Spleen (tissue), 11 donors: ENCODE data around the gene DUSP16. TPM values are rescaled to one million over a fixed set of nuclear protein-coding genes. Genes with fewer than 3 reads are reported as not detected.

ENCODE experiments used
- DNase-seq: peaks from one replicate; pipeline ENCODE4 v3.0.0-alpha.2; 2020
- H3K27ac ChIP-seq, 8 donors: fragments of 200-600 bp; sonication (generic) in 7 of 8; 1 replicate in 4 of 8; 2 replicates in 4 of 8; pipeline versions ENCODE4 v1.5.0 to v1.8.0; 2016 to 2021; ENCODE audit warnings: inconsistent platforms in 4 of 8, mild to moderate bottlenecking in 4 of 8, moderate library complexity in 1 of 8
- H3K27me3 ChIP-seq, 7 donors: fragments of 200-600 bp; sonication (generic) in 6 of 7; replicated peaks in 1 of 7; 1 replicate in 4 of 7; 2 replicates in 3 of 7; pipeline versions ENCODE4 v1.5.0 to v1.8.0; 2016 to 2021; ENCODE audit warnings: inconsistent platforms in 3 of 7, mild to moderate bottlenecking in 1 of 7
- H3K36me3 ChIP-seq, 6 donors: fragments of 200-600 bp; sonication (generic) in 5 of 6; 1 replicate in 4 of 6; 2 replicates in 2 of 6; pipeline versions ENCODE4 v1.5.0 to v1.8.0; 2016 to 2021; ENCODE audit warnings: inconsistent platforms in 2 of 6
- H3K4me1 ChIP-seq, 6 donors: fragments of 200-600 bp; sonication (generic) in 5 of 6; 1 replicate in 3 of 6; 2 replicates in 3 of 6; pipeline versions ENCODE4 v1.5.0 to v1.8.0; 2016 to 2021; ENCODE audit warnings: inconsistent platforms in 3 of 6
- H3K4me3 ChIP-seq, 8 donors: fragments of 200-600 bp; sonication (generic) in 7 of 8; 1 replicate in 4 of 8; 2 replicates in 4 of 8; pipeline versions ENCODE4 v1.5.0 to v1.8.0; 2016 to 2021; ENCODE audit warnings: inconsistent platforms in 4 of 8, mild to moderate bottlenecking in 4 of 8, moderate library complexity in 2 of 8
- H3K9me3 ChIP-seq, 8 donors: fragments of 200-600 bp; sonication (generic) in 7 of 8; 1 replicate in 4 of 8; 2 replicates in 4 of 8; pipeline versions ENCODE4 v1.5.0 to v1.8.0; 2016 to 2021; ENCODE audit warnings: inconsistent platforms in 4 of 8
- CTCF ChIP-seq, 11 experiments: fragments of 200-600 bp in 7 of 11; fragments of 450-650 bp in 4 of 11; sonication (generic) in 4 of 11; IDR thresholded peaks in 8 of 11; conservative IDR thresholded peaks in 3 of 11; 1 replicate in 7 of 11; 2 replicates in 4 of 11; pipeline versions ENCODE4 v1.4.0 to v1.8.0; 2016 to 2021; ENCODE audit warnings: antibody characterized with exemption in 11 of 11, inconsistent platforms in 4 of 11, mild to moderate bottlenecking in 1 of 11
- POLR2A ChIP-seq, 3 donors: fragments of 450-650 bp; IDR thresholded peaks; one replicate each; pipeline ENCODE4 v1.5.1; 2017; ENCODE audit warnings: antibody characterized with exemption in 3 of 3, mild to moderate bottlenecking in 1 of 3
- POLR2AphosphoS5 ChIP-seq, 3 donors: sonication (generic); formaldehyde crosslinking; IDR thresholded peaks; one replicate each; pipeline ENCODE4 v1.5.1; 2017; ENCODE audit warnings: antibody characterized with exemption in 3 of 3
- WGBS, 5 donors: extraction: QIAGEN DNeasy Blood & Tissue Kit in 3 of 5; methylation state at CpG; one replicate each; pipeline versions ENCODE4 v1.1.5 to v1.1.7; 2013 to 2018; 5-methylcytosine and 5-hydroxymethylcytosine counted together
- intact Hi-C: fragments of 100-400 bp; cut with DNase I; formaldehyde crosslinking; loops from one replicate; pipeline ENCODE4 v1.15.0; 2023; ENCODE audit warnings: low total_unique reads
- polyA plus RNA-seq, 3 donors: library from polyadenylated mRNA; stranded (reverse); fragments of 200-250 nt; gene quantifications; one replicate each; pipeline ENCODE4 v1.2.1, GENCODE V29; 2013
- total RNA-seq, 7 donors: library from RNA; depleted of rRNA in 3 of 7; stranded (reverse); fragments of >200 nt in 3 of 7; fragmentation: NEBNext Ultra II Directional in 4 of 7; extraction: Animal tissue kit (Norgen Biotek cat#: 25700) in 4 of 7; gene quantifications; one replicate each; pipeline versions ENCODE4 v1.1.0 to v1.2.1, GENCODE V29; 2016 to 2021
- donor health status: healthy with polysubstance abuse.
- donor health status: DM: no; HTN: no; CAD: no; lungs with moderate emphysema.
- donor health status: DM: no; HTN: no; CAD: no.
- donor health status: Bipolar disorder and iron deficiency.
- donor health status: healthy.
- donor health status: DM: no; HTN: no; CAD: no.
- donor health status: DM: yes; HTN: yes; CAD: no.

The DUSP16 gene
- total and polyA plus RNA-seq, 10 donors, result 2.2 to 43.7 (median 20.8) TPM

GRCh38 chr12:12586879-12587675 is 24.4 kb upstream of the DUSP16 start:
- intact Hi-C loops, result no loop called here
- Histone ChIP-seq H3K4me3 (no peak overlapping the region), H3K9me3 (no peaks in the 10 kb centered on the region), H3K27ac (no peak overlapping the region), H3K27me3 (no peaks in the 10 kb centered on the region), H3K36me3 (no peaks in the 10 kb centered on the region), H3K4me1 (peaks cover 0 to 36% (median 15%) of the 10 kb centered on the region in 6 donors)
- TF ChIP-seq CTCF (IDR thresholded peaks at IDR 0.05 in 8 of 11, conservative IDR thresholded peaks at IDR 0.05 in 3 of 11) (no peak), POLR2AphosphoS5 (IDR thresholded peaks at IDR 0.05) (no peak), POLR2A (IDR thresholded peaks at IDR 0.05) (no peak)
- DNase-seq, result no peak
- 77 to 89% (median 85%) methylated on average over 8 of the region's 8 CpGs for WGBS, 5 donors

GRCh38 chr12:12585115-12585863 is 22.6 kb upstream of the DUSP16 start:
- no peak for DNase-seq
- TF ChIP-seq CTCF (IDR thresholded peaks at IDR 0.05 in 8 of 11, conservative IDR thresholded peaks at IDR 0.05 in 3 of 11) (no peak), POLR2AphosphoS5 (IDR thresholded peaks at IDR 0.05) (peak in 1 of 3 donors; percentile 52)
- WGBS, 5 donors, result 51 to 70% (median 66%) methylated on average over 2 of the region's 2 CpGs
- intact Hi-C loops, result no loop called here
- peak overlapping the region in 7 of 8 donors; percentile 2 to 57 (median 28) for H3K27ac ChIP-seq
- no peak overlapping the region for H3K4me3 ChIP-seq
- no peaks in the 10 kb centered on the region for H3K36me3 ChIP-seq
- H3K4me1 ChIP-seq, result peaks cover 0 to 39% (median 15%) of the 10 kb centered on the region in 6 donors
- H3K9me3 ChIP-seq, result no peaks in the 10 kb centered on the region
- H3K27me3 ChIP-seq, result no peaks in the 10 kb centered on the region

DNA sequence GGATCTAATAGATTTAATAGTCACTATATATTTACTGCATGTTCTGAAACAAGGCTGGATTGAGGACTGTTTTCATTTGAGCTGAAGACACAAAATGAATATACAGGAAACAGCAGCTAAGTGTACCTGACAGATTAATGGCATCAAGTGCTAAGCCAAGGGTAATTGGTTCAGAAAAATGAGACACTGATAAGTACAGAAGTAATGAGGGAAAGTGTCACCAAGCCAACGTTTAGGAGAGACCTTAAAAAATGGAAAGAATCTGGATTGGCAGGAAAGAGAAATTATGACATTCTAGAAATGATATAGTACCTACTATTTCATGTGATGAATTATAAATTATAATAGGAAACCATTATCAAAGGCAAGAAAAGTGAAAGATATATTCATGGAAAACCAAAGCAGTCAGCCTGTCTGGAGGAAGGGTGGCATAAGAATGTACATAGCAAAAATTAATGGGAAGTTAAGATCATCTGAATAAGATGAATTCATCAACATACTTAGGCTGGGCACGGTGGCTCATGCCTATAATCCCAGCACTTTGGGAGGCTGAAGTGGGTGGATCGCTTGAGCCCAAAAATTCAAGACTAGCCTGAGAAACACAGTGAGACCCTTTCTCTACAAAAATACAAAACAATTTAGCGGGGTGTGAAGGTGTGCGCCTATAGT is 21.0 kb upstream of the DUSP16 start:
- H3K4me1 ChIP-seq, result peaks cover 0 to 39% (median 15%) of the 10 kb centered on the region in 6 donors
- TF ChIP-seq CTCF (IDR thresholded peaks at IDR 0.05 in 8 of 11, conservative IDR thresholded peaks at IDR 0.05 in 3 of 11) (no peak), POLR2A (IDR thresholded peaks at IDR 0.05) (no peak), POLR2AphosphoS5 (IDR thresholded peaks at IDR 0.05) (no peak)
- peak overlapping the region in 1 of 8 donors; percentile 3 for H3K4me3 ChIP-seq
- no peak for DNase-seq
- no peaks in the 10 kb centered on the region for H3K36me3 ChIP-seq
- no peaks in the 10 kb centered on the region for H3K9me3 ChIP-seq
- WGBS, 5 donors, result 76 to 86% (median 81%) methylated on average over 5 of the region's 5 CpGs
- H3K27me3 ChIP-seq, result no peaks in the 10 kb centered on the region
- H3K27ac ChIP-seq, result peak overlapping the region in 3 of 8 donors; percentile 46 to 67 (median 50)
- intact Hi-C loops, result no loop called here
